ENCODE measurements around the gene ADD1.
A peak's percentile ranks its signal among the peaks of the same experiment; 100 is the strongest.
"Not testable (repeated sequence)": the region's sequence is repeated elsewhere in the genome, so short reads cannot be mapped to it uniquely, and the experiment has no call there.

Gene ADD1

GRCh38 chr4:2958446-2958845 lies 114.8 kb downstream of the ADD1 start:
- Histone ChIP-seq H3K4me3 (ENCODE audit: low read depth, low read length) (no peak overlapping the region), H3K27me3 (ENCODE audit: insufficient read depth, low read depth, severe bottlenecking) (no peaks in the 10 kb centered on the region), H3K9me3 (ENCODE audit: severe bottlenecking) (peaks cover 2% of the 10 kb centered on the region), H3K36me3 (peaks cover 74% of the 10 kb centered on the region), H3K27ac (no peak overlapping the region)
- TF ChIP-seq CTCF (IDR thresholded peaks at IDR 0.05; ENCODE audit: low read depth, low read length): no peak
- no peak for DNase-seq

GRCh38 chr4:2960450-2960849 lies 116.8 kb downstream of the ADD1 start:
- DNase-seq; H3K27ac ChIP-seq; H3K4me3 ChIP-seq (ENCODE audit: low read depth, low read length); H3K9me3 ChIP-seq (ENCODE audit: severe bottlenecking); H3K27me3 ChIP-seq (ENCODE audit: insufficient read depth, low read depth, severe bottlenecking): not testable (repeated sequence)
- H3K36me3 ChIP-seq: peaks cover 63% of the 10 kb centered on the region

GRCh38 chr4:2961421-2961810 lies 117.8 kb downstream of the ADD1 start:
- DNase-seq: no peak
- TF ChIP-seq CTCF (IDR thresholded peaks at IDR 0.05; ENCODE audit: low read depth, low read length): no peak
- Histone ChIP-seq H3K27me3 (ENCODE audit: insufficient read depth, low read depth, severe bottlenecking) (no peaks in the 10 kb centered on the region), H3K9me3 (ENCODE audit: severe bottlenecking) (no peaks in the 10 kb centered on the region), H3K27ac (no peak overlapping the region), H3K36me3 (peaks cover 60% of the 10 kb centered on the region), H3K4me3 (ENCODE audit: low read depth, low read length) (peak overlapping the region; percentile 63; the same call in 1 of the 2 replicates)

GRCh38 chr4:2961811-2962441 lies 118.3 kb downstream of the ADD1 start:
- Histone ChIP-seq H3K27ac (peak overlapping the region; percentile 94), H3K9me3 (ENCODE audit: severe bottlenecking) (no peaks in the 10 kb centered on the region), H3K4me3 (ENCODE audit: low read depth, low read length) (peak overlapping the region; percentile 63), H3K27me3 (ENCODE audit: insufficient read depth, low read depth, severe bottlenecking) (no peaks in the 10 kb centered on the region), H3K36me3 (peaks cover 60% of the 10 kb centered on the region)
- no peak for TF ChIP-seq CTCF (IDR thresholded peaks at IDR 0.05; ENCODE audit: low read depth, low read length)
- no peak for DNase-seq

GRCh38 chr4:2962614-2963174 lies 119.0 kb downstream of the ADD1 start:
- Histone ChIP-seq H3K9me3 (ENCODE audit: severe bottlenecking) (no peaks in the 10 kb centered on the region), H3K36me3 (peaks cover 54% of the 10 kb centered on the region), H3K27me3 (ENCODE audit: insufficient read depth, low read depth, severe bottlenecking) (no peaks in the 10 kb centered on the region), H3K27ac (peak overlapping the region; percentile 94), H3K4me3 (ENCODE audit: low read depth, low read length) (peak overlapping the region; percentile 63)
- TF ChIP-seq CTCF (IDR thresholded peaks at IDR 0.05; ENCODE audit: low read depth, low read length): no peak
- peak; percentile 58 for DNase-seq

GRCh38 chr4:2963175-2963965 lies 119.7 kb downstream of the ADD1 start, which contains the start of the genes GRK4 and NOP14:
Gene GRK4, plus strand, starts transcription at chr4:2963571. Its CDS starts 500 bp downstream, at chr4:2964071.
Gene NOP14, minus strand, starts transcription at chr4:2963406. Its CDS starts 87 bp downstream, at chr4:2963319.
- H3K27ac ChIP-seq: peak within 1 kb of the TSS; percentile 94
- peak; percentile 99 for DNase-seq
- H3K9me3 ChIP-seq (ENCODE audit: severe bottlenecking): no peaks in the 10 kb centered on the region
- no peaks in the 10 kb centered on the region for H3K27me3 ChIP-seq (ENCODE audit: insufficient read depth, low read depth, severe bottlenecking)
- peak; percentile 22 for TF ChIP-seq CTCF (IDR thresholded peaks at IDR 0.05; ENCODE audit: low read depth, low read length)
- H3K36me3 ChIP-seq: peaks cover 47% of the 10 kb centered on the region
- peak within 1 kb of the TSS; percentile 63 for H3K4me3 ChIP-seq (ENCODE audit: low read depth, low read length)
